GM18868 (cell line): ENCODE measurements around the gene TPPP3.

Source experiments
- ATAC-seq: cut with Tn5 transposase; IDR thresholded peaks from one replicate; pipeline ENCODE4 v1.9.1; 2021; ENCODE audit warnings: mild to moderate bottlenecking, moderate library complexity; ENCODE audit not compliant: unreplicated experiment

Gene TPPP3

DNA sequence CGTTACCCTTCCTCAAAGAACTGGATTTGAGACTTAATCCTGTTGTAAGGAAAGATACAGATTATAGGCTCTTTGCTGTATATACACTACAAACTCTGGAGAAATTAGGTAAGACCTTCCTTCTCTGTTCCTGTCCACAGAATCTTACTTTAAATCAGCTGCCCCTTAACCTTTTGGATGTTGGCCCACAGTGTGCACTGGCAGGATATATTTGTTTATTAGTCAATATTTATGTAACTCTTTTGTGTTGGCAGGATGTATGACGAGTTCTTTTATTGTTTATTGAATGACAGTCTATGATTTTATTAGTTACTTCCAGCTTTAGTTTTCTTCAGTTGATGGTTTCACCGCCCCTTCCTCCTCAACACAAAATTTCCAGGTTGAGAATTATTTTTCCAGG lies 47.0 kb downstream of the TPPP3 start:
- ATAC-seq = no peak

DNA sequence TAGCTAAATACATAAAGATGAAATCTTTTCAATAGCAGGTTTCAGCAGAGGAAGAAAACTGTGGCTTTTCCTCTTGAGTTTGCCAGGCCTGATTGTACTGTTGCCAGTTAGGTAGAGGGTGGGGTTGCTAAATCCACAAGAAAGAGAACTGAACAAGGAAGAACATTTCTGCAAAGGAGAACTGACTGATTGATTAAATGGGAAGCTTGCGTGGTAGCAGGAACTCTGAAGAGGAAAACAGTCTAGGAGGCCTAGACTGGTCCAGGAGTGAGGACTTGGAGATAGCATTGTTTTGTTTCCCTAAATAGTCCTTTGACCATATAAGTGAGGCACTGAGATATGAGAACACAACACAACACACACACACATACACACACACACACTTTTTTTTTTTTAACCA lies 47.9 kb downstream of the TPPP3 start:
- ATAC-seq = no peak

DNA sequence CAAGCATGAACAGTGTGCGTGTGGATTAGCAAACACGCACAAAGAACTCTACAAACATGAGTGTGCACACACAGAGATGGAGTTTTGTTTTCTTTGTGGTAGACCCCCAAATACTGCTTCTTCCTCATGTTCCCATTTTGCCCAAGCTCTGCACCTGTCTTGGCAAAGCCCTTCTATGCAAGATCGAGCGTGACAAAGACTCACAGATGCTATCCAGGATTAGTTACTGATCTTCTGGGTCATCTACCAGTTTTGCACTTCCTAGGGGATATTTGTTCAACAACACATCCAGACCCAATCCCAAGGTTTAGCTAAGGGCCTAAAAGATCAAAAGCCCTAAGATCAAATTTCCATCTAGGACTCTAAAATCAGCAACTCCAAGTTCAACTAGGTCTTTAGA lies 50.7 kb downstream of the TPPP3 start:
- no peak for ATAC-seq

DNA sequence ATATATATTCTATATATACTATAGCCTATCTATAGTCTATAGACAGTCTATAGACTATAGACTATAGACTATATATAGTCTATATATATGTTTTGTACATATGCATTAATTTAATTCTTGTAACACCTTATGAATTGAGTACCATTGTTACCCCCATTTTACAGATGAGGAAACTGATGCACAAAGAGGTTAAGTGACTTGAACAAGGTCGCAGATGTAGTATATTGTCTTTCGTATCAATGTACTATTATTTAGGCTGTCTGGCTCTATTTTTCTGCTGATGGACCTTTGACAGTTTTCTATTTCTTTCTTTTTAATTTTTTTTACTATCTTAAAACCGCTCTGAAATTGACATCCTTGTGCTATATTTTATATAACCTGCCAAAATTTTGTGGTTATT lies 52.0 kb downstream of the TPPP3 start:
- no peak for ATAC-seq
